H1 (cell line): ENCODE data around the gene DNAJB8. TPM values are rescaled to one million over a fixed set of nuclear protein-coding genes. Genes with fewer than 3 reads are reported as not detected.

Experiments used
- ATF2 ChIP-seq: IDR thresholded peaks from 2 replicates; pipeline ENCODE4 v1.6.1; 2012; ENCODE audit warnings: low read length, inconsistent platforms
- BACH1 ChIP-seq: IDR thresholded peaks from 2 replicates; pipeline ENCODE4 v1.6.1; 2012; ENCODE audit warnings: low read length, improper control_type of control experiment
- CEBPB ChIP-seq: IDR thresholded peaks from 2 replicates; pipeline ENCODE4 v1.6.1; 2012; ENCODE audit warnings: low read depth, low read length
- CHD1 ChIP-seq: IDR thresholded peaks from 2 replicates; pipeline ENCODE4 v1.6.1; 2012; ENCODE audit warnings: low read depth, low read length, improper control_type of control experiment
- CTBP2 ChIP-seq: IDR thresholded peaks from 2 replicates; pipeline ENCODE4 v1.7.0; 2011; ENCODE audit warnings: borderline replicate concordance, mild to moderate bottlenecking, moderate library complexity, mixed read lengths, low read length; ENCODE audit not compliant: insufficient read depth, insufficient read length
- FOSL1 ChIP-seq: IDR thresholded peaks from 2 replicates; pipeline ENCODE4 v1.6.1; 2011; ENCODE audit warnings: mild to moderate bottlenecking, low read depth, low read length, moderate library complexity; ENCODE audit not compliant: insufficient read depth
- HDAC6 ChIP-seq: IDR thresholded peaks from one replicate; pipeline ENCODE4 v1.7.1; 2012; ENCODE audit warnings: low read depth, mild to moderate bottlenecking, inconsistent platforms, low read length, moderate library complexity
- JUN ChIP-seq: IDR thresholded peaks from 2 replicates; pipeline ENCODE4 v1.6.1; 2011; ENCODE audit warnings: low read depth, mild to moderate bottlenecking, improper control_type of control experiment, low read length
- JUND ChIP-seq: IDR thresholded peaks from 2 replicates; pipeline ENCODE4 v1.6.1; 2011; ENCODE audit warnings: mild to moderate bottlenecking, improper control_type of control experiment, low read length
- KDM4A ChIP-seq: IDR thresholded peaks from one replicate; pipeline ENCODE4 v1.7.1; 2012; ENCODE audit warnings: low read depth, mild to moderate bottlenecking, moderate library complexity, low read length, inconsistent platforms; ENCODE audit not compliant: severe bottlenecking
- MAFK ChIP-seq: IDR thresholded peaks from 2 replicates; pipeline ENCODE4 v1.6.1; 2012; ENCODE audit warnings: low read depth, mild to moderate bottlenecking, improper control_type of control experiment, low read length
- NANOG ChIP-seq: IDR thresholded peaks from 2 replicates; pipeline ENCODE4 v1.6.1; 2011; ENCODE audit warnings: low read length, low read depth, mild to moderate bottlenecking, inconsistent platforms; ENCODE audit not compliant: insufficient read depth, poor library complexity, severe bottlenecking
- RNF2 ChIP-seq: fragments of 200-900, 300-1000 bp; sonication (generic); IDR thresholded peaks from 2 replicates; pipeline ENCODE4 v1.7.1; 2016; ENCODE audit warnings: borderline replicate concordance, low read depth, mild to moderate bottlenecking, antibody characterized with exemption, low read length; ENCODE audit not compliant: poor library complexity, severe bottlenecking; ENCODE audit errors: missing control alignments
- RXRA ChIP-seq: IDR thresholded peaks from 2 replicates; pipeline ENCODE4 v1.6.1; 2011; ENCODE audit warnings: low read depth, mild to moderate bottlenecking, low read length, moderate library complexity; ENCODE audit not compliant: insufficient read depth
- SAP30 ChIP-seq: fragments of 300-600 bp; sonication (generic); IDR thresholded peaks from 2 replicates; pipeline ENCODE4 v1.7.1; 2012; ENCODE audit warnings: low read length, moderate library complexity, mild to moderate bottlenecking, inconsistent platforms; ENCODE audit not compliant: insufficient read depth, insufficient replicate concordance
- SIX5 ChIP-seq: IDR thresholded peaks from 2 replicates; pipeline ENCODE4 v1.6.1; 2011; ENCODE audit warnings: mild to moderate bottlenecking, low read depth, low read length
- SP4 ChIP-seq: IDR thresholded peaks from 2 replicates; pipeline ENCODE4 v1.6.1; 2012; ENCODE audit warnings: low read length, inconsistent platforms
- SUZ12 ChIP-seq: fragments of 200-600 bp; sonication (generic); IDR thresholded peaks from 2 replicates; pipeline ENCODE4 v1.6.1; 2012; ENCODE audit warnings: mild to moderate bottlenecking, inconsistent platforms, low read length, moderate library complexity, mixed read lengths
- TAF7 ChIP-seq: optimal IDR thresholded peaks from 2 replicates; pipeline ENCODE3; 2011; ENCODE audit warnings: low read depth, mild to moderate bottlenecking, inconsistent platforms, low read length, moderate library complexity, borderline replicate concordance
- TCF12 ChIP-seq: IDR thresholded peaks from 2 replicates; pipeline ENCODE4 v1.6.1; 2011; ENCODE audit warnings: low read depth, mild to moderate bottlenecking, low read length
- USF2 ChIP-seq: IDR thresholded peaks from 2 replicates; pipeline ENCODE4 v1.6.1; 2011; ENCODE audit warnings: low read length, improper control_type of control experiment
- polyA plus RNA-seq, 7 experiments: library from polyadenylated mRNA; depleted of rRNA in 3 of 7; stranded (reverse) in 5 of 7; unstranded in 2 of 7; fragments of >200 nt in 5 of 7; fragments of 200-250 nt in 2 of 7; gene quantifications; 1 replicate in 5 of 7; 2 replicates in 1 of 7; 4 replicates in 1 of 7; pipeline versions ENCODE4 v1.2.1 to v1.2.3, GENCODE V29; 2011 to 2013; ENCODE audit warnings: missing spikeins in 2 of 7, mixed read lengths in 2 of 7
- total RNA-seq: library from RNA; stranded (reverse); fragmentation: NEBNext Ultra II Directional; extraction: Animal tissue kit (Norgen Biotek cat#: 25700); gene quantifications from 2 replicates; pipeline ENCODE4 v1.2.1, GENCODE V29; 2021

The DNAJB8 gene
- total and polyA plus RNA-seq, 2 of the 8 experiments (the other 6 are each of a cell fraction or from before 2014, with no cell fraction given): not detected

GRCh38 chr3:128484404-128485281 is 18.0 kb upstream of the DNAJB8 start (continued):
- TF ChIP-seq SP4 (no peak), CEBPB (no peak), FOSL1 (no peak), RXRA (no peak), SIX5 (no peak), TAF7 (no peak), USF2 (no peak), RNF2 (peak; percentile 79), BACH1 (no peak), NANOG (no peak), JUN (no peak), HDAC6 (no peak), JUND (no peak), ATF2 (no peak), MAFK (no peak), TCF12 (0 out of 2 replicates have a peak, but pooled peaks have one; percentile 40), SUZ12 (no peak), CHD1 (no peak), CTBP2 (peak; percentile 98), KDM4A (no peak), SAP30 (no peak)
